HUES48 (cell line): Measurements from ENCODE around the gene ADAMTSL3.

Source experiments
- H3K27ac ChIP-seq: one replicate; pipeline ENCODE4 v1.7.0; 2013; ENCODE audit warnings: low read depth, low read length, inconsistent platforms
- H3K27me3 ChIP-seq: 2 replicates; pipeline ENCODE4 v1.6.1; 2013; ENCODE audit warnings: mild to moderate bottlenecking, low read length; ENCODE audit not compliant: control insufficient read depth, insufficient read depth
- H3K36me3 ChIP-seq: 2 replicates; pipeline ENCODE4 v1.6.1; 2013; ENCODE audit warnings: low read length; ENCODE audit not compliant: control insufficient read depth, insufficient read depth
- H3K4me1 ChIP-seq: 2 replicates; pipeline ENCODE4 v1.6.1; 2013; ENCODE audit warnings: mild to moderate bottlenecking, low read length; ENCODE audit not compliant: control insufficient read depth, insufficient read depth
- H3K4me3 ChIP-seq: 2 replicates; pipeline ENCODE4 v1.5.1; 2013; ENCODE audit warnings: mild to moderate bottlenecking, low read depth, low read length
- H3K9ac ChIP-seq: 2 replicates; pipeline ENCODE4 v1.6.1; 2013; ENCODE audit warnings: mild to moderate bottlenecking, low read depth, low read length, moderate library complexity
- H3K9me3 ChIP-seq: 2 replicates; pipeline ENCODE4 v1.6.1; 2013; ENCODE audit warnings: low read length; ENCODE audit not compliant: control insufficient read depth, insufficient read depth

ADAMTSL3 gene

DNA sequence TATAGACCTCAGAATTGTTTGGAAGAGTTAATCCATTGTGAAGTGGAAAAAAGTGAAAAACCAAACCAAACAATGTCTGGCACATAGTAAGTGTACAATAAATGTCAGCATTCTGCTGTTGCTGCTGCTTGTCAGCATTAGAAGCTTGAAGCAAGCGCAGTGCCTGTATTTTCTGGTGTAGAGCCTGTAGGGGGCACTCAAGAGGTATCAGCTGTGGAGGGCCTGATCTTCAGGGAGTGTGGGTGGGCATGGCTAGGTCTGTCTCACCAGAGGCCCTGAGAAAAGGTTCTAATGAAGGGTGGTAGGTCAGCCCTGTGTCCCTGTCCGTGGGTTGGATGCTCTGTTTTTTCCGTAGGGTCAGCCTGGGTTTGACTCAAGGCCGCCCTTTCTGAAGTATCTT, 3.6 kb downstream of the ADAMTSL3 start:
- Histone ChIP-seq H3K36me3 (no peaks in the 10 kb centered on the region), H3K9me3 (no peaks in the 10 kb centered on the region), H3K9ac (no peak overlapping the region), H3K4me1 (no peaks in the 10 kb centered on the region), H3K27me3 (peaks cover 36% of the 10 kb centered on the region), H3K27ac (no peak overlapping the region), H3K4me3 (no peak overlapping the region)

DNA sequence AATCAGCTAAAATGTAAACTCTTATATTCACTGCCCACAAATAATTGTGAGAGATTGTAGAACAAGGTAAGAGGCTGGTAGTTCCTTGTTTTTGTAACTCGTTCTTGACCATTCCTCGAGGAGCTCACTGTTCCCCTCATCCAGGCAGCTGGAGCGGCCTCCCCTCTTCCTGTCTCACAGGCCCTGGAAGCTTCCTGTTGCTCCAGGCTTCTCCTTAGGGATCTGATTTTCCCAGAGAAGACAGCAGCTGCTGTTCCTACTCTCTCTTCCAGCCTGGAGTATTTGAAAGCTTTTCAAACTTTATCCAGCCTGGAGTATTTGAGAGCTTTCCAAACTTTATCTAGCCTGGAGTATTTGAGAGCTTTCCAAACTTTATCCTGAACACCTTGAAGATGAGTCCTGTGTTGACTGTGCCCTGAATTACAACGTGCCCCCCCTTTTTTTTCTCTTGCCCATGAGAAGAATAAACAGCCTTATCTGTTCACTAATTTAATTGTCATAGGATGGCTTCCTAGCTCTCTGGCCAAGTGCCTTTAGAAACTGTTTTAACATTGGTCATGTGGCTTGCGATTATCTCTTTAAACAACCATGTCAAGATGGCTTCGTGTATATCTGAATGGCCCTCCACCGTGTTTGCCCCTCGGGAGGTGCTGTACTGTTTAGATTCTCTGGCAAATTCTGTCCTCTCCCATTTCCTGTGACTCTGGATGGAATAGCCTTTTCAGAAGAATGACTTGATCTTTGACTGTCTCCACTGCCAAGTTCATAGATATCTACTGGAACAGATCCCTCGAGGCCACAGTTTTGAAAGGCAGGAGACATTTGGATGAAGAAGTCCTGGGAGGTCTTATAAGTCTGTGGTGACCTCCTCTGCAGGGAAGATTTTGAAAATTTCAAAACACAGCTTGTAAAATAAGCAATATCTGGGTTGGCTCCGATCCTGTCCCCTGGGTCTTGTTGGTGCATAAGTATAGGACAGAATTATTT, 4.8 kb downstream of the ADAMTSL3 start:
- Histone ChIP-seq H3K27ac (no peak overlapping the region), H3K4me3 (no peak overlapping the region), H3K4me1 (no peaks in the 10 kb centered on the region), H3K9ac (no peak overlapping the region), H3K27me3 (peaks cover 27% of the 10 kb centered on the region), H3K36me3 (no peaks in the 10 kb centered on the region), H3K9me3 (no peaks in the 10 kb centered on the region)

DNA sequence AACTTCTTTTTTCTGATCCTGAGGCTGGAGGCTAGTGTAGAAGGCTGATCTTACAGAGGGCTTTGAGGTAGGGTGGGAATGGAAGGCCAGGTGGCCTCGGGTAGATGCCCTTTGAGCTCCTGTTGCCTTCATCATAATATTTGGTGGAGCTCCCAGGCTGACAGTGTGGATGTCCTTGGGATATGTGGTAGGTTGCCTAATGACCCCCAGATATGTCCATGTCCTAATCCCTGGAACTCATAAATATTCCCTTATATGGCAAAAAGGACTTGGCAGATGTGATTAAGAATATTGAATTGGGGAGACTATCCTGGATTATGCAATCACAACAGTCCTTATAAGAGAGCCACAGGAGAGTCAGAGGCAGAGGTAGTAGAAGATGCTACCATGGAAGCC, 5.5 kb downstream of the ADAMTSL3 start:
- no peaks in the 10 kb centered on the region for H3K36me3 ChIP-seq
- H3K27me3 ChIP-seq, result peaks cover 23% of the 10 kb centered on the region
- no peak overlapping the region for H3K27ac ChIP-seq
- no peak overlapping the region for H3K4me3 ChIP-seq
- no peaks in the 10 kb centered on the region for H3K9me3 ChIP-seq
- no peaks in the 10 kb centered on the region for H3K4me1 ChIP-seq
- no peak overlapping the region for H3K9ac ChIP-seq

DNA sequence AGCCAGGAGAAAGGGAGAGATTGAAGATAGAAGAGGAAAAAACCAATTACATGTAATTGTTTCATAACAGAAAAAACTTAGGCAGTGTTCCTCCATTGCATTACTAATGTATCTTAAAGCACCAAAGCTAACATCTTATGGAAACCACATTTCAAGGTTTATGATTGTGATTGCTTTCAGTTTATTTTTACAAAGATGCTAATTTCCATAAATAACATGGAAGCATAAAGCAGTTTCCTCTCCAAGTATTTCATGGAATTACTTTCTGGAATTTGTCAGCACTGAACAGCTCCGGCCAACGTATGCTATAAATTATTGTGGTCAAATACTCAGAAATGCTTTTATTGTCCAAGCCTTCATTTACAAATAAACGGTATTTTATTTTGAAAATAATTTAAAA, 11.6 kb downstream of the ADAMTSL3 start:
- no peaks in the 10 kb centered on the region for H3K9me3 ChIP-seq
- no peak overlapping the region for H3K4me3 ChIP-seq
- H3K36me3 ChIP-seq, result no peaks in the 10 kb centered on the region
- no peak overlapping the region for H3K9ac ChIP-seq
- no peaks in the 10 kb centered on the region for H3K4me1 ChIP-seq
- H3K27me3 ChIP-seq, result no peaks in the 10 kb centered on the region
- no peak overlapping the region for H3K27ac ChIP-seq

DNA sequence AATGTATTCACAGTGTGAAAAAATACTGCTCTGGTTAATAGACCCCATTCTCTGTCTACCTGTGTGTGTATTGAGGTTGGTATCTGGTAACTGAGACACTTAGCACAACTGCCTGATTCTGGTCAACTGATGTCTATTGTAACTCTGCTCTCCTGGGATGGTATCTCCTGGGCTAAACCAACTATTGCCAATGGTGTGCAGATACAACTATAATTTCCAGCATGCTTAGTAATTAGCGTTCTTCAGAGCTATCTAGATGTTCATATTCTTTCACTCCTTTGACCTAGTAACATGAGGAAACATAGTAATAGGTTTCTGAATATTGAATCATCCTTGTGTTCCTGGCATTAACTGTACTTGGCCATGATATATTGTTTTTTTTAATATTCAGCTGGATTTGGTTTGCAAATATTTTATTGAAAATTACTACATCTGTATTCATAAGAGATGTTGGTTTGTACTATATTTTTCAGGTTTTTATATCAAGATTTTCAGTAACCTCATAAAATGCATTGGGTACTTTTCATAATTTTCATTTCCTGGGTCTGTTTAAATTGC, 16.8 kb downstream of the ADAMTSL3 start:
- no peaks in the 10 kb centered on the region for H3K36me3 ChIP-seq
- no peaks in the 10 kb centered on the region for H3K9me3 ChIP-seq
- no peak overlapping the region for H3K4me3 ChIP-seq
- no peak overlapping the region for H3K27ac ChIP-seq
- H3K4me1 ChIP-seq, result no peaks in the 10 kb centered on the region
- H3K9ac ChIP-seq, result no peak overlapping the region
- H3K27me3 ChIP-seq, result no peaks in the 10 kb centered on the region

DNA sequence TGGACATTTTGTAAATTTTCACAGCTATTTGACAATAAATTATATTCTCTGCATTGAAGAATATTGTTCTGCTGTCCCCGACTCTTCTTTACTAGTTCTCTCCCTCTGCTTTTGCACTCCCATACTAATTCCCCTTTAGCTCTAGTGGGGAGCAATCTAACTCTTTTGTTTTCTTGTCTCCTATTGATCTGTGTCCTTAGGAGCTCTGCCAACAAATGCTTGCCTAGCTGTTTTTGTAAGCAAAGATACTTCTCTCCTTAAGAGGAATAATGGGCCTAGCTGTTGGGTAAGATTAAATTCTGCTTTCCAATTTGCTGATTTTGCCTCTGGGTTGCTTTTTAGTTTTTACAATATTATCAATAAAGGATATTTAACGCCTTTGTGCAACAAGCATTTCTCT, 17.7 kb downstream of the ADAMTSL3 start:
- H3K4me3 ChIP-seq, result no peak overlapping the region
- no peak overlapping the region for H3K9ac ChIP-seq
- no peak overlapping the region for H3K27ac ChIP-seq
- no peaks in the 10 kb centered on the region for H3K27me3 ChIP-seq
- H3K9me3 ChIP-seq, result no peaks in the 10 kb centered on the region
- H3K4me1 ChIP-seq, result no peaks in the 10 kb centered on the region
- H3K36me3 ChIP-seq, result no peaks in the 10 kb centered on the region

- no peaks in the 10 kb centered on the region for H3K4me1 ChIP-seq
- no peak overlapping the region for H3K9ac ChIP-seq
- H3K4me3 ChIP-seq, result no peak overlapping the region
- H3K27me3 ChIP-seq, result no peaks in the 10 kb centered on the region
- no peak overlapping the region for H3K27ac ChIP-seq
- no peaks in the 10 kb centered on the region for H3K36me3 ChIP-seq
- no peaks in the 10 kb centered on the region for H3K9me3 ChIP-seq
These were observed 19.5 kb downstream of the ADAMTSL3 start for GRCh38 chr15:83673385-83673784.

DNA sequence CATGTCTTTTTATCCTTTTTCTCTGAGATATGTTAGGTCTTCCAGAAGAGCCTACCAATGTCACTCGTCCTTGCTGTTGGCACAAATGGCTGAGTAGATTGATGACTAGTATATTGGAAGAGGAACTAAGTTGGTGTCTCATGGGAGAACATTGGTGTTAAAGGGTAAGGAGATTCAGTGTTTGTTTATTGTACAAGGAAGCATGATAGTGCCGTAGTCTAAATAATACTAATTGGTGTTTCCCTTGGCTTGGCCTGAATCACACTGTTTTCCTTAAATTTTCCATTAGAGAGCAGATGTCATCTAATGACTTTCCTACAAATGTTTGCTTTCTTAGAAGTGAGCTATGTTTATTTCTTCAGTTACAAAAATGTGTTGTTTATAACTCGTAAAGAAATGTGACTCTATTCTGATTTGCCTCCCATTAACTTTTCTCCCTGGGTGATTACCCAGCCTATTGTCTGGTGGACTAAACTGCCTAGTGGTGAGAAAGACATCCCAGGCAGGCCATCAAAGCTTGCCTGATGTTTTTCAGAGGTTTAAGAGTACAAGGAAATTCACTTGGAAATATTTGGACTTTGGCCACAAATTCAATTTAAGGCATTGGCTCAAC, 28.7 kb downstream of the ADAMTSL3 start:
- no peaks in the 10 kb centered on the region for H3K27me3 ChIP-seq
- no peak overlapping the region for H3K9ac ChIP-seq
- no peak overlapping the region for H3K4me3 ChIP-seq
- H3K36me3 ChIP-seq, result no peaks in the 10 kb centered on the region
- H3K9me3 ChIP-seq, result no peaks in the 10 kb centered on the region
- no peak overlapping the region for H3K27ac ChIP-seq
- no peaks in the 10 kb centered on the region for H3K4me1 ChIP-seq

DNA sequence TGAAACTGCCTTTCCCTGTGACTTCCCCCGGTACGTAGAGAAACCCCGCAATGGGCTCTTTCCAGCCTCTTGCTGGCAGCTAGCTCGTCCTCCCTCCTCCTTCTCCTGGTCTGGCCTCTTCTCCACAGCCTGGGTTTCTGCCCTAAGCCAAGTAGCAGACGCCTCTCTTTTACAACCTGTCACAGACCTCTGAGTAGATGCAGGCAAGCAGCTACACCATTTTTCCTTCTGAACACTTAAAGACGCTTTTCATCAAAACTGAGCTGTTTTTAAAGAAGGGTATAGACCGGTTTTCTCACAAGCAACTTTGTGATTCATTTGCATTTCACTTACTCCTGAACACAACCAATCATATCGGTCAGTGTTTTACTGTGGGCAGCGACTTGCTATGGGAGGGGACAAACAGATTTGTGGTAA, 32.0 kb downstream of the ADAMTSL3 start:
- H3K4me1 ChIP-seq, result no peaks in the 10 kb centered on the region
- H3K27me3 ChIP-seq, result no peaks in the 10 kb centered on the region
- no peak overlapping the region for H3K27ac ChIP-seq
- H3K36me3 ChIP-seq, result no peaks in the 10 kb centered on the region
- H3K4me3 ChIP-seq, result no peak overlapping the region
- H3K9me3 ChIP-seq, result no peaks in the 10 kb centered on the region
- H3K9ac ChIP-seq, result no peak overlapping the region

- Histone ChIP-seq H3K4me1 (no peaks in the 10 kb centered on the region), H3K4me3 (no peak overlapping the region), H3K27me3 (no peaks in the 10 kb centered on the region), H3K9ac (no peak overlapping the region), H3K27ac (no peak overlapping the region), H3K9me3 (no peaks in the 10 kb centered on the region), H3K36me3 (no peaks in the 10 kb centered on the region)
These were observed 34.3 kb downstream of the ADAMTSL3 start for GRCh38 chr15:83688201-83688600.

- H3K9me3 ChIP-seq, result no peaks in the 10 kb centered on the region
- no peak overlapping the region for H3K4me3 ChIP-seq
- H3K4me1 ChIP-seq, result peaks cover 22% of the 10 kb centered on the region
- H3K36me3 ChIP-seq, result no peaks in the 10 kb centered on the region
- no peaks in the 10 kb centered on the region for H3K27me3 ChIP-seq
- H3K27ac ChIP-seq, result no peak overlapping the region
- no peak overlapping the region for H3K9ac ChIP-seq
These were observed 36.8 kb downstream of the ADAMTSL3 start for GRCh38 chr15:83690676-83691075.
